HepG2 (cell line): ENCODE results near the gene DAD1. TPM values are rescaled to one million over a fixed set of nuclear protein-coding genes. Genes with fewer than 3 reads are reported as not detected.

ENCODE experiments used
- ATAC-seq: fragments of 200-7000 bp; cut with Tn5 transposase; 3 replicates; pipeline ENCODE4 v1.9.1; 2020; ENCODE audit warnings: mild to moderate bottlenecking, moderate library complexity
- BruUV-seq: library from RNA; stranded (reverse); fragments of 400-500 nt; replicated peaks from 2 replicates; lab custom pipeline; 2021; lab: Mats Ljungman, UMichigan
- CTCF ChIA-PET: fragments of 300-600 bp; formaldehyde crosslinking; extraction: SDS; loops from one replicate; lab custom pipeline; 2021; ENCODE audit warnings: low total read pairs, inconsistent platforms, low intra/inter-chr PET ratio; lab: Yijun Ruan, JAX
- POLR2A ChIA-PET: fragments of 350-600 bp; sonication (Branson Sonifier 250); formaldehyde crosslinking; loops from one replicate; lab custom pipeline; 2020; ENCODE audit warnings: antibody characterized with exemption, inconsistent platforms; lab: Yijun Ruan, JAX
- DNase-seq: peaks from one replicate; pipeline ENCODE4 v3.0.0-alpha.2; 2015; ENCODE audit warnings: low spot score
- FAIRE-seq: peaks from 3 replicates; lab custom pipeline; 2011; peaks lifted over from hg19 to GRCh38; lab: Jason Lieb, UNC
- H2AFZ ChIP-seq: one replicate; pipeline ENCODE4 v1.6.1; 2011; ENCODE audit warnings: low read length, inconsistent platforms
- H3K27ac ChIP-seq: fragments of 300-600 bp; 3 replicates; pipeline ENCODE4 v1.8.0; 2011; ENCODE audit warnings: mixed run types, mild to moderate bottlenecking, mixed read lengths, low read length, inconsistent platforms; ENCODE audit not compliant: insufficient read depth; ENCODE audit errors: extremely low read length
- H3K27me3 ChIP-seq, 2 experiments: fragments of 200-600 bp in 1 of 2; 2 replicates in 1 of 2; 3 replicates in 1 of 2; pipeline versions ENCODE4 v1.6.0 to v1.8.0; 2011; ENCODE audit warnings: low read length in 2 of 2, mild to moderate bottlenecking in 2 of 2, moderate library complexity in 2 of 2, inconsistent platforms in 1 of 2; ENCODE audit not compliant: insufficient read depth in 2 of 2, control insufficient read depth in 1 of 2
- H3K36me3 ChIP-seq, 2 experiments: fragments of 200-600 bp in 1 of 2; replicated peaks in 1 of 2; 2 replicates in 1 of 2; 3 replicates in 1 of 2; pipeline versions ENCODE4 v1.5.1 to v1.8.0; 2011; ENCODE audit warnings: low read length in 2 of 2, inconsistent platforms in 1 of 2; ENCODE audit not compliant: insufficient read depth in 2 of 2, control insufficient read depth in 1 of 2
- H3K4me1 ChIP-seq: 2 replicates; pipeline ENCODE4 v1.5.1; 2012; ENCODE audit warnings: low read length, inconsistent platforms; ENCODE audit not compliant: insufficient read depth
- H3K4me2 ChIP-seq: 2 replicates; pipeline ENCODE4 v1.6.0; 2011; ENCODE audit warnings: low read depth, low read length, inconsistent platforms
- H3K4me3 ChIP-seq, 3 experiments: fragments of 200-600 bp in 1 of 3; sonication (generic), shearing (Covaris generic) in 1 of 3; replicated peaks in 1 of 3; 2 replicates each; pipeline ENCODE4 v1.5.1; 2011 to 2016; ENCODE audit warnings: low read length in 3 of 3, inconsistent platforms in 2 of 3, low read depth in 2 of 3, mild to moderate bottlenecking in 2 of 3, control low read depth in 1 of 3, mixed read lengths in 1 of 3; ENCODE audit not compliant: insufficient read depth in 1 of 3
- H3K79me2 ChIP-seq: one replicate; pipeline ENCODE4 v1.6.1; 2011; ENCODE audit warnings: low read length, inconsistent platforms; ENCODE audit not compliant: insufficient read depth
- H3K9ac ChIP-seq: 2 replicates; pipeline ENCODE4 v1.6.0; 2011; ENCODE audit warnings: mild to moderate bottlenecking, low read depth, low read length, inconsistent platforms; ENCODE audit not compliant: insufficient read depth
- H3K9me3 ChIP-seq: 2 replicates; pipeline ENCODE4 v1.5.1; 2012; ENCODE audit warnings: mild to moderate bottlenecking, low read length
- H4K20me1 ChIP-seq: 2 replicates; pipeline ENCODE4 v1.6.0; 2011; ENCODE audit warnings: inconsistent platforms, mild to moderate bottlenecking, low read length, moderate library complexity; ENCODE audit not compliant: insufficient read depth
- CHD4 ChIP-seq: fragments of 200-600 bp; sonication (generic); IDR thresholded peaks from 2 replicates; pipeline ENCODE4 v1.7.0; 2017; ENCODE audit warnings: mild to moderate bottlenecking, low read length, borderline replicate concordance
- DNMT3B ChIP-seq: conservative IDR thresholded peaks from 2 replicates; pipeline ENCODE4 v1.6.1; 2016; ENCODE audit warnings: missing biosample characterization, control low read depth
- GMEB1 ChIP-seq: sonication (generic); formaldehyde crosslinking; IDR thresholded peaks from 2 replicates; pipeline ENCODE4 v1.5.1; 2020; ENCODE audit warnings: missing genetic modification reagents, mild to moderate bottlenecking, borderline replicate concordance
- MXD4 ChIP-seq: IDR thresholded peaks from 2 replicates; pipeline ENCODE4 v1.6.1; 2016; ENCODE audit warnings: mild to moderate bottlenecking, missing biosample characterization, missing genetic modification reagents
- POGZ ChIP-seq: sonication (generic); formaldehyde crosslinking; IDR thresholded peaks from 2 replicates; pipeline ENCODE4 v1.4.0; 2020; ENCODE audit warnings: mild to moderate bottlenecking, missing genetic modification reagents
- RORA ChIP-seq: sonication (generic); formaldehyde crosslinking; IDR thresholded peaks from 2 replicates; pipeline ENCODE4 v1.5.0; 2020; ENCODE audit warnings: mild to moderate bottlenecking, missing genetic modification reagents, moderate library complexity
- SSRP1 ChIP-seq: IDR thresholded peaks from 2 replicates; pipeline ENCODE4 v1.6.1; 2016; ENCODE audit warnings: control low read depth
- ZNF333 ChIP-seq: sonication (generic); formaldehyde crosslinking; IDR thresholded peaks from 2 replicates; pipeline ENCODE4 v1.4.0; 2020; ENCODE audit warnings: mild to moderate bottlenecking, missing genetic modification reagents, borderline replicate concordance
- ZNF878 ChIP-seq: sonication (generic); formaldehyde crosslinking; IDR thresholded peaks from 2 replicates; pipeline ENCODE4 v1.8.1; 2023; ENCODE audit warnings: mild to moderate bottlenecking, missing genetic modification reagents, moderate library complexity
- WGBS: methylation state at CpG from one replicate; pipeline ENCODE4 v1.1.6; 2017; ENCODE audit warnings: low lambda C conversion rate; 5-methylcytosine and 5-hydroxymethylcytosine counted together
- in situ Hi-C: cut with HindIII; loops from 2 replicates; pipeline ENCODE4 v1.10.0; 2017; ENCODE audit warnings: low pct_unique_long_range_greater_than_20kb; ENCODE audit not compliant: extremely low pct_ligation_motif_present
- intact Hi-C: fragments of 100-400 bp; cut with micrococcal nuclease; formaldehyde crosslinking; loops from one replicate; pipeline ENCODE4 v1.10.0; 2022; ENCODE audit not compliant: unreplicated experiment
- polyA plus RNA-seq, 8 experiments: library from polyadenylated mRNA; depleted of rRNA in 3 of 8; stranded (reverse) in 7 of 8; unstranded in 1 of 8; fragments of >200 nt; fragmentation: Illumina TruSeq in 4 of 8; extraction: Trizol in 4 of 8; gene quantifications; 2 replicates each; pipeline versions ENCODE4 v1.2.1 to v1.2.3, GENCODE V29; 2011 to 2016; ENCODE audit warnings: low read depth in 4 of 8, missing spikeins in 1 of 8, mixed read lengths in 1 of 8; ENCODE audit not compliant: insufficient read depth in 1 of 8
- total RNA-seq, 5 experiments: library from RNA; depleted of rRNA; stranded (reverse); fragments of >200 nt; fragmentation: Illumina TruSeq; extraction: Trizol; gene quantifications; 2 replicates each; pipeline ENCODE4 v1.2.3, GENCODE V29; 2016; ENCODE audit warnings: low read depth in 1 of 5
- TF ChIP-seq, protein P1 (sequence below): fragments of 450-650 bp; IDR thresholded peaks from 2 replicates; pipeline ENCODE4 v1.6.1; 2017
- TF ChIP-seq, protein P2 (sequence below): sonication (generic); formaldehyde crosslinking; IDR thresholded peaks from 2 replicates; pipeline ENCODE4 v1.8.0; 2022; ENCODE audit warnings: mild to moderate bottlenecking, missing genetic modification reagents; ENCODE audit not compliant: insufficient replicate concordance
- TF ChIP-seq, protein P3 (sequence below): IDR thresholded peaks from 2 replicates; pipeline ENCODE4 v1.6.1; 2016; ENCODE audit warnings: missing compliant biosample characterization, missing genetic modification reagents, borderline replicate concordance
- TF ChIP-seq, protein P4 (sequence below): sonication (generic); formaldehyde crosslinking; IDR thresholded peaks from 2 replicates; pipeline ENCODE4 v1.4.0; 2020; ENCODE audit warnings: mild to moderate bottlenecking, missing genetic modification reagents

DAD1 gene
- total and polyA plus RNA-seq, 2 of the 13 experiments (the other 11 are each of a cell fraction or from before 2014, with no cell fraction given), result 558 to 626 TPM

- TF ChIP-seq SSRP1 (CRISPR knock-in tag) (no peak), RORA (CRISPR knock-in tag) (0 out of 2 replicates have a peak, but pooled peaks have one; percentile 35), POGZ (CRISPR knock-in tag) (peak; percentile 67), DNMT3B (CRISPR knock-in tag) (peak; percentile 78; the same call in 1 of the 2 replicates)
- TF ChIP-seq, protein P1, sequence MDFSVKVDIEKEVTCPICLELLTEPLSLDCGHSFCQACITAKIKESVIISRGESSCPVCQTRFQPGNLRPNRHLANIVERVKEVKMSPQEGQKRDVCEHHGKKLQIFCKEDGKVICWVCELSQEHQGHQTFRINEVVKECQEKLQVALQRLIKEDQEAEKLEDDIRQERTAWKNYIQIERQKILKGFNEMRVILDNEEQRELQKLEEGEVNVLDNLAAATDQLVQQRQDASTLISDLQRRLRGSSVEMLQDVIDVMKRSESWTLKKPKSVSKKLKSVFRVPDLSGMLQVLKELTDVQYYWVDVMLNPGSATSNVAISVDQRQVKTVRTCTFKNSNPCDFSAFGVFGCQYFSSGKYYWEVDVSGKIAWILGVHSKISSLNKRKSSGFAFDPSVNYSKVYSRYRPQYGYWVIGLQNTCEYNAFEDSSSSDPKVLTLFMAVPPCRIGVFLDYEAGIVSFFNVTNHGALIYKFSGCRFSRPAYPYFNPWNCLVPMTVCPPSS, result no peak
Observed at GRCh38 chr14:22561366-22561660, 27.7 kb downstream of the DAD1 start (continued).

DNA sequence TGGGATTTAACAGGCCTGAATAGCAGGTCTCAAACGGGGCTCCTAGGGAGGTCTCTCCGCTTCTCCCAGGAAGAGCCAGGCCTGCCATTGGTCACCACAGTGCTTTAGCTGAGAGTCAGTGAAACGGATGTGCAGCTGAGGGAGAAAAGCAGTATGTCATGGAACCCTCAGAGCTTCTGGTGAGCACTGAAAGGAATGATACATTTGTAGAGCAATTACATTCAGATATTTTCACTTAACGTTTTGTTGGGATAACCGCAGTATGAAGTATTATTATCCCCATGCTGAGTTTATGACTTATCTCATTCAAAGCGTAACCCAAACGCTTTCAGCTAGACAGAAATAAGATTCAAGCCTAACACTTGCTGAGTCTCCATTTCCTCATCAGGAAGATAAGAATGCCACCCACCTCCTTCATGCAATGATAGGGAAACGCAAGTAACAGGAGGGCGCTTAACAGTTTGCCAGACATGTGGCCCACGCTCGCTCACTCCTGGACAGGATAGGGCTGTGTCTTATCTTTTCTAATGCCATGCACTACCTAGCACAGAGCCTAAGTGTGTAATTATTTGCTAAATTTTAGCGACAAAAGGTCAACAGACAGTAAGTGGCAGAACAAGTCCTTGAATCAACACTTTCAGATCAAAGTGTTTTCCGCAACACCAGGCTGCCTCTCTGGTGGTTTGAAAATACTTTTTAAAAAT lies 28.2 kb downstream of the DAD1 start:
- peaks cover 72% of the 10 kb centered on the region for H3K4me1 ChIP-seq
- peak overlapping the region; percentile 57 for H3K4me2 ChIP-seq
- no peak overlapping the region for H2AFZ ChIP-seq
- peaks cover 16 to 22% of the 10 kb centered on the region in 2 experiments for H3K36me3 ChIP-seq
- peaks cover 0 to 10% of the 10 kb centered on the region in 2 experiments; a peak in 2 of 5 replicates for H3K27me3 ChIP-seq
- WGBS, result 26% methylated on average over 13 of the region's 13 CpGs
- 0 out of 2 replicates have a peak, but pooled peaks cover 4% of the 10 kb centered on the region for H4K20me1 ChIP-seq
- H3K9ac ChIP-seq, result no peak overlapping the region
- CTCF ChIA-PET, result interaction anchor here (6.4 to 7.7 kb wide), 3 partner anchors 8 to 292 kb away, joined by 142 to 200 read pairs (median 175); no protein-coding TSS in a partner anchor
- DNase-seq (peak; percentile 85), FAIRE-seq (peak; percentile 76), ATAC-seq (peak; percentile 62)
- H3K27ac ChIP-seq, result peak overlapping the region; percentile 49
- H3K9me3 ChIP-seq, result no peaks in the 10 kb centered on the region
- no TSS peak for BruUV-seq
- in situ Hi-C loops, result no loop called here
- H3K4me3 ChIP-seq, result peak overlapping the region in 2 of 3 experiments; percentile 0 to 11; a peak in 1 of 6 replicates
- intact Hi-C loops, result no loop called here
- POLR2A ChIA-PET, result interaction anchor here (0.8 to 3.4 kb wide), 9 partner anchors 9 to 534 kb away, joined by 3 to 21 read pairs (median 4); partner anchors contain the start of genes ACIN1, DAD1, OXA1L and PRMT5
- H3K79me2 ChIP-seq, result peaks cover 3% of the 10 kb centered on the region
- TF ChIP-seq, protein P2, sequence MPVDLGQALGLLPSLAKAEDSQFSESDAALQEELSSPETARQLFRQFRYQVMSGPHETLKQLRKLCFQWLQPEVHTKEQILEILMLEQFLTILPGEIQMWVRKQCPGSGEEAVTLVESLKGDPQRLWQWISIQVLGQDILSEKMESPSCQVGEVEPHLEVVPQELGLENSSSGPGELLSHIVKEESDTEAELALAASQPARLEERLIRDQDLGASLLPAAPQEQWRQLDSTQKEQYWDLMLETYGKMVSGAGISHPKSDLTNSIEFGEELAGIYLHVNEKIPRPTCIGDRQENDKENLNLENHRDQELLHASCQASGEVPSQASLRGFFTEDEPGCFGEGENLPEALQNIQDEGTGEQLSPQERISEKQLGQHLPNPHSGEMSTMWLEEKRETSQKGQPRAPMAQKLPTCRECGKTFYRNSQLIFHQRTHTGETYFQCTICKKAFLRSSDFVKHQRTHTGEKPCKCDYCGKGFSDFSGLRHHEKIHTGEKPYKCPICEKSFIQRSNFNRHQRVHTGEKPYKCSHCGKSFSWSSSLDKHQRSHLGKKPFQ (CRISPR knock-in tag), result no peak
- TF ChIP-seq GMEB1 (CRISPR knock-in tag), result no peak; the same call in 1 of the 2 replicates
- peak; percentile 89 for TF ChIP-seq MXD4
- TF ChIP-seq, protein P3, sequence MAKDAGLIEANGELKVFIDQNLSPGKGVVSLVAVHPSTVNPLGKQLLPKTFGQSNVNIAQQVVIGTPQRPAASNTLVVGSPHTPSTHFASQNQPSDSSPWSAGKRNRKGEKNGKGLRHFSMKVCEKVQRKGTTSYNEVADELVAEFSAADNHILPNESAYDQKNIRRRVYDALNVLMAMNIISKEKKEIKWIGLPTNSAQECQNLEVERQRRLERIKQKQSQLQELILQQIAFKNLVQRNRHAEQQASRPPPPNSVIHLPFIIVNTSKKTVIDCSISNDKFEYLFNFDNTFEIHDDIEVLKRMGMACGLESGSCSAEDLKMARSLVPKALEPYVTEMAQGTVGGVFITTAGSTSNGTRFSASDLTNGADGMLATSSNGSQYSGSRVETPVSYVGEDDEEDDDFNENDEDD (CRISPR knock-in tag), result no peak; the same call in 1 of the 2 replicates
- TF ChIP-seq CHD4, result no peak; the same call in 1 of the 2 replicates
- no peak; the same call in 1 of the 2 replicates for TF ChIP-seq ZNF878 (CRISPR knock-in tag)
- TF ChIP-seq, protein P4, sequence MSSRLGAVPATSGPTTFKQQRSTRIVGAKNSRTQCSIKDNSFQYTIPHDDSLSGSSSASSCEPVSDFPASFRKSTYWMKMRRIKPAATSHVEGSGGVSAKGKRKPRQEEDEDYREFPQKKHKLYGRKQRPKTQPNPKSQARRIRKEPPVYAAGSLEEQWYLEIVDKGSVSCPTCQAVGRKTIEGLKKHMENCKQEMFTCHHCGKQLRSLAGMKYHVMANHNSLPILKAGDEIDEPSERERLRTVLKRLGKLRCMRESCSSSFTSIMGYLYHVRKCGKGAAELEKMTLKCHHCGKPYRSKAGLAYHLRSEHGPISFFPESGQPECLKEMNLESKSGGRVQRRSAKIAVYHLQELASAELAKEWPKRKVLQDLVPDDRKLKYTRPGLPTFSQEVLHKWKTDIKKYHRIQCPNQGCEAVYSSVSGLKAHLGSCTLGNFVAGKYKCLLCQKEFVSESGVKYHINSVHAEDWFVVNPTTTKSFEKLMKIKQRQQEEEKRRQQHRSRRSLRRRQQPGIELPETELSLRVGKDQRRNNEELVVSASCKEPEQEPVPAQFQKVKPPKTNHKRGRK (CRISPR knock-in tag), result 0 out of 2 replicates have a peak, but pooled peaks have one; percentile 8
- no peak for TF ChIP-seq ZNF333 (CRISPR knock-in tag)
